T-helper 17 cell (primary cell): ENCODE data around the gene CNGB1. TPM values are rescaled to one million over a fixed set of nuclear protein-coding genes. Genes with fewer than 3 reads are reported as not detected.
"Not testable (repeated sequence)": the region's sequence is repeated elsewhere in the genome, so short reads cannot be mapped to it uniquely, and the experiment has no call there.

Experiments
- ATAC-seq: fragments of 150-1000 bp; cut with Tn5 transposase; 2 replicates; pipeline ENCODE4 v1.10.0; 2021; ENCODE audit warnings: mild to moderate bottlenecking, moderate library complexity
- DNase-seq, 3 donors: peaks; one replicate each; pipeline versions ENCODE4 v3.0.0 to v3.0.0-alpha.2; 2020 to 2021
- H3K9me3 ChIP-seq: one replicate; pipeline ENCODE4 v1.7.0; 2013; ENCODE audit warnings: low read length, mild to moderate bottlenecking; ENCODE audit not compliant: control insufficient read depth, poor library complexity, severe bottlenecking
- H3K27ac Mint-ChIP-seq: one replicate; pipeline ENCODE4 v1.8.0; 2022; ENCODE audit warnings: mild to moderate bottlenecking, moderate library complexity, mixed read lengths
- H3K27me3 Mint-ChIP-seq: one replicate; pipeline ENCODE4 v1.8.0; 2022; ENCODE audit warnings: mixed read lengths
- H3K36me3 Mint-ChIP-seq: one replicate; pipeline ENCODE4 v1.8.0; 2022; ENCODE audit warnings: low read depth, mixed read lengths
- H3K4me1 Mint-ChIP-seq: one replicate; pipeline ENCODE4 v1.8.0; 2022; ENCODE audit warnings: mild to moderate bottlenecking, mixed read lengths
- H3K4me3 Mint-ChIP-seq: one replicate; pipeline ENCODE4 v1.8.0; 2022; ENCODE audit warnings: mild to moderate bottlenecking, moderate library complexity, mixed read lengths
- total RNA-seq, 4 donors: library from RNA in 2 of 4; stranded (reverse) in 2 of 4; gene quantifications; one replicate each; pipeline ENCODE4 v1.2.3 and lab custom pipeline; 2022 to 2026

The CNGB1 gene
- total RNA-seq, 2 donors from 2014 or later, result not detected

DNA sequence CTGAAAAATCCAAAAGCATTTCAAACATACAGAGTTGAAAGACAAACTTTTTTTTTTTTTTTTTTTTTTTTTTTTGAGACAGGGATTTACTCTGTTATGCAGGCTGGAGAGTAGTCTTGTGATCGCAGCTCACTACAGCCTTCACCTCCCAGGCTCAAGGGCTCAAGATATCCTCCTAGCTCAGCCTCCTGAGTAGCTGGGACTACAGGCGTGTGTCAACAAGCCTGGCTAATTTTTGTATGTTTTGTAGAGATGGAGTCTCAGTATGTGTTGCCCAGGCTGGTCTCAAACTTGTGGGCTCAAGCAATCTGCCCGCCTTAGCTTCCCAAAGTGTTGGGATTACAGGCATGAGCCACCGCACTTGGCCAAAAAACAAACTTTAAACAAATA, 104.4 kb downstream of the CNGB1 start:
- no peak for DNase-seq
- peaks cover 2% of the 10 kb centered on the region for H3K4me1 Mint-ChIP-seq
- no peak overlapping the region for H3K4me3 Mint-ChIP-seq
- no peak for ATAC-seq
- H3K36me3 Mint-ChIP-seq, result no peaks in the 10 kb centered on the region
- no peak overlapping the region for H3K27ac Mint-ChIP-seq
- peaks cover 30% of the 10 kb centered on the region for H3K27me3 Mint-ChIP-seq
- no peaks in the 10 kb centered on the region for H3K9me3 ChIP-seq

DNA sequence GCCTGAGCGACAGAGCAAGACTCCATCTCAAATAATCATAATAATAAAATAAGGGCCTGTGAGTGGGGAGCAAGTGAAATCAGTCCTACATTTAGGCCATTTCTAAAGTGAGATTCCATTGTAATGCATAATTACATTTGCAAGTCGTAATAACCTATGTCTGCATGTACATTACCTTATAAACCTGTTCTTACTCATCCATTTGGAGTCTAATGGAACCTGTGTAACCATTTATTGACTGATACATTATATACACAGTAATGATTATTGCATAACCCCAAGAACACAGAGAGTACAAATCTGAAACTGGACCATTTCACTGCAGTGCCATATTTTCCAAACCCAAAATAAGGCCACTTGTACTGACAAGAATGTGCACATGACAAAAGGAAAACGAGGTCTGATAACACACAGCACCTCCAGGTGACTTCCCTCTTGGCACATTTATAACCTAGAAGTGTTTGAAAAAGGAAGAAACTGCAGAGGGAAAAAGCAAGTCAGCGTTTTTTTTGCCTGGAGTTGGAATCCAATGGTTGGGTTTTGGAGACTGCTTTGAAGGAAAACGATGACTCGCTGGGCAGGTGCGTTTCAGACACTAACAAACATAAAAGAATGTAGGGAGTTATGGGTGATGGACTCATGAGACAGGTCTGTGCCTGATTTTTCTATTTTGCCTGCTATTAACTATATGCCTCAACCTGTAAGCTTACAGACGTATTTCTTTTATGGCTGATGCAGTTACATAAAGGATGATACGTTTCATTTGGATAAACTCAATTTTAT, 105.0 kb downstream of the CNGB1 start:
- H3K9me3 ChIP-seq, result no peaks in the 10 kb centered on the region
- H3K4me1 Mint-ChIP-seq, result peaks cover 2% of the 10 kb centered on the region
- DNase-seq (no peak), ATAC-seq (no peak)
- no peak overlapping the region for H3K4me3 Mint-ChIP-seq
- peaks cover 36% of the 10 kb centered on the region for H3K27me3 Mint-ChIP-seq
- no peak overlapping the region for H3K27ac Mint-ChIP-seq
- no peaks in the 10 kb centered on the region for H3K36me3 Mint-ChIP-seq

DNA sequence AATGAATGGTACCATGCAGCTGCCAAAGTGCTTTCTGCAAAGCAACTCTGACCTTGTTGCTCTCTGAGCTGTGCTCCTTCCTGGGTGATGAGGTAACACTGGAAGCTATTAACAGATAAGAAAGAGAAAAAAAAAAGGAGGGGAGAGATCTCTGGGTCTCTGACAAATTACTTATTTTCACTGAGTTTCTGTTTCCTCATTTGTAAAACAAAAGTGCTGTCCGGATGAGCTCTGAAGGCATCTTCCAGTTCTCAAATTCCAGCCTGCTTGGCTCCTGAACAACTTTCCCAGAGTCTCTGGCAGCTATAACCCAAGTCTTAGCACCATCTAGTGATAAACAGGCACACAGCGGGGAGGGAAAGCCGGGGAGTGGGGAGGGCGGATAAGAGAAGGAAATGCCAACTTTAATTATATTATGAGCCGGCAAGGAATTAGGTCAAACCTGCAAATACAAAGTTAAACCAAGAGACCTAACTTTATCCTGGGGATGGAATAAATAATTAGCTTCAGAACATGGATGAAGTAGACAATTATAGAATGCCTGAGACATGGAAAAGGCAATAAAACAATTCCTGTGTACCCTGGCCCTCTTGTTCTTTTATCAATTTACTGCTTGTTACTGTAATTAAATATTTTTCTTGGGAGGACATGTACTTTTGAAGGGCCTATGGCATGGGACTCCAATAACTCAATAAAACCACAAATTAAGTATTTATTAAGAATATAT, 107.3 kb downstream of the CNGB1 start:
- H3K9me3 ChIP-seq, result no peaks in the 10 kb centered on the region
- Mint-ChIP-seq H3K4me3 (no peak overlapping the region), H3K27me3 (peaks cover 34% of the 10 kb centered on the region), H3K27ac (no peak overlapping the region), H3K36me3 (no peaks in the 10 kb centered on the region), H3K4me1 (peaks cover 2% of the 10 kb centered on the region)
- no peak for DNase-seq
- no peak for ATAC-seq

DNA sequence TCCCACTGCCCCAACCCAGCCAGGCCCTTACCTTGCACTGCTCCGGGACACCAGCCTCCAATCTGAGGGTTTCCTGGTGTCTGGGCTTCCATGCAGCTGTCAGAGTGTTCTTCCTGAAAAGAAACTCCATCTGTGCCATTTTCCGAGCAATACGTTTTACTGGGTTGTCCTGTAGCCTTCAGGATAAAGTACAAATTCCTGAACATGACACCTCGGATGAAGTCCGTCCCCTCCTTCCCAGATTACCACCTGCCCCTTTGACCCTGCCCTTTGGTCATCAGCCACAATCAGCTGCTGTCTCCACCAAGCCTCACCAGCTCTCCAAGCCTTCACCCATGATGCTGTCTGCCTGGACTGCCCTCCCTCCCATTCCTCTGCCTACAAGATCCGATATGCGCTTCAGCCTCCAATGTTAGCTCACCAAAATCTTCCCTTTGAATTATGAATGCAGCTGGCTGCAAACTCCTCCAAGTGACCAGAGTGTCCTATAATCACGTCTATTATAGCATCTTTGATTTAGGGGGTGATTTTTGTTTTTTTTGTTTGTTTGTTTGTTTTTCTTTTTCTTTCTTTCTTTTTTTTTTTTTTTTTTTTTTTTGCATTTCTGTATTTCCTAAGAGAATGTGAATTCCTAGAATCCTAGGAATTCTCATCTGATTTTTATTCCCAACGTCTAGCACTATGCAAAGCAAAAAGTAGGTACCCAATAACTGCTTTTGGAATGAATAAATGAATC, 108.1 kb downstream of the CNGB1 start:
- no peak overlapping the region for H3K27ac Mint-ChIP-seq
- ATAC-seq (no peak), DNase-seq (no peak)
- peaks cover 2% of the 10 kb centered on the region for H3K4me1 Mint-ChIP-seq
- H3K36me3 Mint-ChIP-seq, result no peaks in the 10 kb centered on the region
- H3K4me3 Mint-ChIP-seq, result no peak overlapping the region
- no peaks in the 10 kb centered on the region for H3K9me3 ChIP-seq
- peaks cover 41% of the 10 kb centered on the region for H3K27me3 Mint-ChIP-seq

DNA sequence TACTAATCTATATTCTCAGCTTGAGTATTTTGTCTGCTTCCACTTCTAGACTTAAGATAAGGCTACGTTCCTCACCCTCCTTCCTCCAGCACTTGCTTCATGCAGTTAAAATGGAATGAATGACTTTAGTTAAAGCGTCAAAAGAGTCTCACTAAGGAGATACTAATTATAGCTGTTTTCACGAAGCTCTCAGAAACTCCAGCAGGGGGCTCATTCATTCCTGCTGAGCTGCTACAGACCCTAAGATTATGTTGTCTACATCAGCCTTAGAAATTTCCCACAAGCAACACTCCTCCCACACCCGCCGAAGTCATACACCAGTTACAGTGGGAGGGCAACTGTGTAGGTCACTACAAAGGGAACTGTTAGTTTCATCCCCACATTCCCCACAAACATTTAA, 111.6 kb downstream of the CNGB1 start:
- H3K4me1 Mint-ChIP-seq, result peaks cover 2% of the 10 kb centered on the region
- no peaks in the 10 kb centered on the region for H3K9me3 ChIP-seq
- no peaks in the 10 kb centered on the region for H3K36me3 Mint-ChIP-seq
- no peak for ATAC-seq
- H3K4me3 Mint-ChIP-seq, result no peak overlapping the region
- no peak for DNase-seq
- H3K27ac Mint-ChIP-seq, result no peak overlapping the region
- peaks cover 40% of the 10 kb centered on the region for H3K27me3 Mint-ChIP-seq

DNA sequence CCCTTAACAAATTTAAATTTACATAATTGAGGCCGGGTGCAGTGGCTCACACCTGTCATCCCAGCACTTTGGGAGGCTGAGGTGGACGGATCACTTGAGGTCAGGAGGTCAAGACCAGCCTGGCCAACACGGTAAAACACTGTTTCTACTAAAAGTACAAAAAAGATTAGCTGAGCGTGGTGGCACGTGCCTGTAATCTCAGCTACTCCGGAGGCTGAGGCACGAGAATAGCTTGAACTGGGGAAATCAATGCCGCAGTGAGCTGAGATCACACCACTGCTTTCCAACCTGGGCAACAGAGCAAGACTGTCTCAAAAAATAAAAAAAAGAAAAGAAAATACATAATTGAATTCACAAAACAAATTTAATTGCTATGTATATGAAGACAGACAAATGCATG, 112.3 kb downstream of the CNGB1 start:
- no peaks in the 10 kb centered on the region for H3K9me3 ChIP-seq
- ATAC-seq (no peak), DNase-seq (no peak)
- H3K4me3 Mint-ChIP-seq, result no peak overlapping the region
- H3K4me1 Mint-ChIP-seq, result peaks cover 2% of the 10 kb centered on the region
- H3K27me3 Mint-ChIP-seq, result peaks cover 39% of the 10 kb centered on the region
- H3K27ac Mint-ChIP-seq, result no peak overlapping the region
- no peaks in the 10 kb centered on the region for H3K36me3 Mint-ChIP-seq

DNA sequence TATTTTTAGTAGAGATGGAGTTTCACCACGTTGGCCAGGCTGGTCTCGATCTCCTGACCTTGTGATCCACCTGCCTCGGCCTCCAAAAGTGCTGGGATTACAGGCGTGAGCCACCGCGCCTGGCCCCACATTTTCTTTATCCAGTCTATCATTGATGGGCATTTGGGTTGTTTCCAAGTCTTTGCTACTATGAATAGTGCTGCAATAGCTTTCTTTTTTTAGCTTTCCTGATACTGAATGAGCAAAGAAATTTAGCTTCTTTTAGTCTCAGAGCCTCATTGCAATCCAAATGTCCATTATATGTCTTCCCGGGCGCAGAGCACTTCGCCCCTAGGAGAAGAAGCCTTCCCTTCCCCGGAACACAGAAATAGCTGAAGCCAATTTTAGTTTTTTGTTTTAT, 112.9 kb downstream of the CNGB1 start:
- not testable (repeated sequence) for H3K4me1 Mint-ChIP-seq, H3K9me3 ChIP-seq, DNase-seq, ATAC-seq, H3K4me3 Mint-ChIP-seq, H3K36me3 Mint-ChIP-seq, H3K27ac Mint-ChIP-seq
- H3K27me3 Mint-ChIP-seq, result peaks cover 32% of the 10 kb centered on the region

DNA sequence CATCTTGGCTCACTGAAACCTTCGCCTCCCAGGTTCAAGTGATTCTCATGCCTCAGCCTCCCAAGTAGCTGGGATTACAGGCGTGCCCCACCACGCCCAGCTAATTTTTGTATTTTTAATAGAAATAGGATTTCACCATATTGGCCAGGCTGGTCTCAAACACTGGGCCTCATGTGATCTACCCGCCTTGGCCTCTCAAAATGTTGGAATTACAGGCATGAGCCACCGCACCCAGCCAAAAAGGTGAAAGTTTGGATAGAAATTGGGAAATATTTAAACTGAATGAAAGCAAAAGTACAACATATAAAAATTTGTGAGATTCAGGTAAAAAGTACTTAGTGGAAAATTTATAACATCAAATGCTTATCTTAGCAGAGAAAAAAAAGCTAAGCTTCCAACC, 115.7 kb downstream of the CNGB1 start:
- DNase-seq, result no peak
- no peaks in the 10 kb centered on the region for H3K4me1 Mint-ChIP-seq

DNA sequence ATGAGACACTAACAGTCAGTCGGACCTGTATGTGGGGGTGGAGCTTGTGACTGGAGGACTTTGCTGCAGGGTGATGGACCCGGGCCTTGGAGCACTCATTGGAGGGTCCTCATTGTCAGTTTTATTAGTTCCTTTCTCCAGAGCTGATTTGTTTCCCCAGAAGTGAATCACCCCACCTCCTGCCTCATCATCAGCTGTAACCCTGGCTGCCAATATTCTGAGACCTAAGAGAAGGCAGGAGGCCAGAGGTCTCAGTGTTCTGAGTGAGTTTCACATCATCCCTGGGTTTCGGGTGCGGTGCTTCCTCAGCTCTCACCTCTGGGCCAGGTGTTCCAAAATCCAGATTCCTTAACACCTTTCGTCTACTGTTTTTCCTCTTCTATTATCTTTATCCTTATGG, 118.7 kb downstream of the CNGB1 start:
- Mint-ChIP-seq H3K27ac (no peak overlapping the region), H3K27me3 (peaks cover 21% of the 10 kb centered on the region), H3K4me3 (no peak overlapping the region), H3K36me3 (peaks cover 2% of the 10 kb centered on the region), H3K4me1 (no peaks in the 10 kb centered on the region)
- ATAC-seq (no peak), DNase-seq (no peak)
- H3K9me3 ChIP-seq, result no peaks in the 10 kb centered on the region

More for the DNA sequence above, 115.7 kb downstream of the CNGB1 start:
- Mint-ChIP-seq H3K27ac (no peak overlapping the region), H3K4me3 (no peak overlapping the region), H3K27me3 (peaks cover 33% of the 10 kb centered on the region), H3K36me3 (peaks cover 2% of the 10 kb centered on the region)
- no peak for ATAC-seq
- no peaks in the 10 kb centered on the region for H3K9me3 ChIP-seq

DNA sequence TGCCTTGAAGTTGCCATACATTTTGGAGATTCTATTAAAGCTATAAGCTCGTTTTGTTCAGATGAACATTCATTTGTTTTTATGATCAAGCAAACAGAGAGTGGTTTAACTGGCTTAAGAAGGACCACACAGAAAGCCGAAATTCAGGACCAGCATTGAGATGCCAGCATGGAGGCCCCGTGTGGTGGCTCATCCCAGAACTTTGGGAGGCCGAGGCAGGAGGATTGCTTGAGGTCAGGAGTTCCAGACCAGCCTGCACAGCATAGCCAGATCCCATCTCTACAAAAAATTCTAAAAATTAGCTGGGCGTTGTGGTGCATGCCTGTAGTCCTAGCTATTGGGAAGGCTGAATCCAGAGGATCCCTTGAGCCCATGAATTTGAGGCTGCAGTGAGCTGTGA, 122.7 kb downstream of the CNGB1 start:
- Mint-ChIP-seq H3K27ac (no peak overlapping the region), H3K27me3 (peaks cover 16% of the 10 kb centered on the region), H3K4me3 (no peak overlapping the region), H3K36me3 (peaks cover 3% of the 10 kb centered on the region), H3K4me1 (peaks cover 6% of the 10 kb centered on the region)
- no peaks in the 10 kb centered on the region for H3K9me3 ChIP-seq
- ATAC-seq (no peak), DNase-seq (no peak)

DNA sequence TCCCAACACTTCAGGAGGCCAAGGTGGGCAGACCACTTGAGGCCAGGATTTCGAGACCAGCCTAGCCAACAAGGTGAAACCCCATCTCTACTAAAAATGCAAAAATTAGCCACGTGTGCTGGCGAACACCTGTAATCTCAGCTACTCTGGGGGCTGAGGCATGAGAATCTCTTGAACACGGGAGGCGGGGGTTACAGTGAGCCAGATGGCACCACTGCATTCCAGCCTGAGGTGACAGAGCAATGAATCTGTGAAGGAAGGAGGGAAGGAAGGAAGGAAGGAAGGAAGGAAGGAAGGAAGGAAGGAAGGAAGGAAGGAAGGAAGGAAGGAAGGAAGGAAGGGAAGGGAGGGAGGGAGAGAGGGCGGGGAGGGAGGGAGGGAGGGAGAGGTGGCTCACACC, 124.0 kb downstream of the CNGB1 start:
- not testable (repeated sequence) for ATAC-seq, H3K36me3 Mint-ChIP-seq, DNase-seq, H3K4me1 Mint-ChIP-seq, H3K27me3 Mint-ChIP-seq, H3K4me3 Mint-ChIP-seq, H3K27ac Mint-ChIP-seq, H3K9me3 ChIP-seq

DNA sequence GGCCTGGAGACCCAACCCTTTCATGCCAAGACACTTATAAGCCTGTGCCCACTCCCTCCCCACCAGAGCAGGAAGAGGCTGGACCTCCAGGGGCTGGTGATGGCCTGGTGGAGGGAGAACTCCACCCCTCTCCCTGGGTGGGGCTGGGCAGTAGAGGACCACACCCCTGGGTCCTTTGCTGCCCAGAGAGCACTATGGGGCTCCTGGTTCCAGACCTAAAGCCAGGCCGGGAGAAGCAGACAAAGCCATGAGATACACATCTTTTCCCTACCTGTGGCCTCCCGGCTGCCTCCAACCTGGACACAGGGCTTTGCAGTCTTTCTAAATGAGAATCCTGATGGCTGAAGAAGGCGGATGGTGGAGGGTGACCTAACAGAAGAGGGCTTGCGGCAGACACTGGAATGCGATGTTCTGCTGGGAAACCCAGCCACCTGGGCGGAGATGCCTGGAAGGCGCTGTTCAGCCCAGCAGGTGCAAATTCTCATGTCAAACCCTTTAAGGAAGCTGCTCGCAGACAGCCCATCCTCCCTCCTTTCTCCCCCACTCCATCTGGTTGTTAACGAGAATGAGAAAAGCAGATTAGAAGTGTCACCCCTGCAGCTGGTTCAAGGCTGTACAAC, 124.7 kb downstream of the CNGB1 start:
- H3K27me3 Mint-ChIP-seq, result peaks cover 6% of the 10 kb centered on the region
- ATAC-seq, result no peak
- H3K36me3 Mint-ChIP-seq, result peaks cover 2% of the 10 kb centered on the region
- H3K4me3 Mint-ChIP-seq, result no peak overlapping the region
- H3K9me3 ChIP-seq, result no peaks in the 10 kb centered on the region
- no peak overlapping the region for H3K27ac Mint-ChIP-seq
- no peak for DNase-seq
- H3K4me1 Mint-ChIP-seq, result peaks cover 6% of the 10 kb centered on the region

DNA sequence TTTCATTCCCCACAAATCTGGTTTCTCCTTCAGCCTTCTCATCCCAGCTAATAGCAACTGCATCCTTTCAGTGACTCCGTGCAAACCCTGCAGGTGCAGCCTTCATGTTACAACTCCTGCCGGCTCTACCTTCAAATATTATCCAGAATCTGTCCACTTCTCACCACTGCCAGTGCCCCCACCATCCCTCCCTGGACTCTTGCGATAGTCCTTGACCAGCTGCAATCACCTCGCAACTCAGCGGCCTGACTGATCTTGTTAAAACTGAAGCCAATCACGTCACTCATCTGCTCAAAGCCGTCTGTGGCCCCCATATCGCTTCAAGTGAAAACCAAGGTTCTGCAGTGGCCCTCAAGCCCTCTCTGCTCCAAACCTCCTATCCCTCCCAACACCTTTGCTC, 125.8 kb downstream of the CNGB1 start:
- H3K9me3 ChIP-seq, result no peaks in the 10 kb centered on the region
- Mint-ChIP-seq H3K4me1 (peaks cover 6% of the 10 kb centered on the region), H3K27ac (no peak overlapping the region), H3K4me3 (no peak overlapping the region), H3K36me3 (peaks cover 2% of the 10 kb centered on the region), H3K27me3 (peaks cover under 1% of the 10 kb centered on the region)
- ATAC-seq (no peak), DNase-seq (no peak)
